WTC11 (cell line): ENCODE results near the gene GCSAM. TPM values are rescaled to one million over a fixed set of nuclear protein-coding genes. Genes with fewer than 3 reads are reported as not detected.

Experiments used
- ATAC-seq: fragments of 200-7000 bp; cut with Tn5 transposase; 2 replicates; pipeline ENCODE4 v1.10.0; 2021; ENCODE audit warnings: mild to moderate bottlenecking, moderate library complexity
- CTCF ChIA-PET: fragments of 300-600 bp; sonication (Branson Sonifier 250); formaldehyde crosslinking; loops from one replicate; lab custom pipeline; 2021; ENCODE audit warnings: antibody characterized with exemption; lab: Charles Lee
- POLR2A ChIA-PET: fragments of 350-600 bp; sonication (Branson Sonifier 250); formaldehyde crosslinking; loops from one replicate; lab custom pipeline; 2021; ENCODE audit warnings: antibody characterized with exemption; lab: Charles Lee
- DNase-seq: peaks from one replicate; pipeline ENCODE4 v3.0.0; 2021; ENCODE audit warnings: low spot score
- H3K27ac Mint-ChIP-seq: 2 replicates; pipeline ENCODE4 v1.8.0; 2021; ENCODE audit warnings: mixed read lengths
- H3K27me3 Mint-ChIP-seq: 2 replicates; pipeline ENCODE4 v1.8.0; 2021; ENCODE audit warnings: low read depth, mild to moderate bottlenecking, moderate library complexity, mixed read lengths
- H3K36me3 Mint-ChIP-seq: 2 replicates; pipeline ENCODE4 v1.8.0; 2021; ENCODE audit warnings: mixed read lengths
- H3K4me1 Mint-ChIP-seq: 2 replicates; pipeline ENCODE4 v1.8.0; 2022; ENCODE audit warnings: mixed read lengths
- H3K4me3 Mint-ChIP-seq: 2 replicates; pipeline ENCODE4 v1.8.0; 2021; ENCODE audit warnings: mild to moderate bottlenecking, moderate library complexity, mixed read lengths
- H3K9me3 Mint-ChIP-seq: 2 replicates; pipeline ENCODE4 v1.8.0; 2021; ENCODE audit warnings: mixed read lengths
- ARID4B ChIP-seq: sonication (generic); formaldehyde crosslinking; IDR thresholded peaks from 2 replicates; pipeline ENCODE4 v1.8.0; 2023; ENCODE audit warnings: missing genetic modification reagents, mild to moderate bottlenecking, borderline replicate concordance
- CREB1 ChIP-seq: sonication (generic); formaldehyde crosslinking; IDR thresholded peaks from 2 replicates; pipeline ENCODE4 v1.8.0; 2023; ENCODE audit warnings: mild to moderate bottlenecking, missing genetic modification reagents
- ELF4 ChIP-seq: sonication (generic); formaldehyde crosslinking; IDR thresholded peaks from 2 replicates; pipeline ENCODE4 v1.8.1; 2022; ENCODE audit warnings: low read depth, mild to moderate bottlenecking, moderate library complexity, missing genetic modification reagents
- ERG ChIP-seq: fragments of 250-450 bp; sonication (Bioruptor Pico); IDR thresholded peaks from 2 replicates; pipeline ENCODE4 v1.8.0; 2021; ENCODE audit warnings: mild to moderate bottlenecking
- ESRRA ChIP-seq: sonication (generic); formaldehyde crosslinking; IDR thresholded peaks from 2 replicates; pipeline ENCODE4 v1.8.1; 2022; ENCODE audit warnings: mild to moderate bottlenecking, missing genetic modification reagents, borderline replicate concordance
- HMGA2 ChIP-seq: fragments of 250-450 bp; sonication (Bioruptor Pico); IDR thresholded peaks from 2 replicates; pipeline ENCODE4 v1.4.0; 2021; ENCODE audit warnings: mild to moderate bottlenecking, moderate library complexity
- JAZF1 ChIP-seq: fragments of 250-450 bp; sonication (Bioruptor Pico); IDR thresholded peaks from 2 replicates; pipeline ENCODE4 v1.9.0; 2021; ENCODE audit warnings: moderate library complexity, mild to moderate bottlenecking, inconsistent platforms
- JUN ChIP-seq: sonication (generic); formaldehyde crosslinking; IDR thresholded peaks from 2 replicates; pipeline ENCODE4 v1.8.0; 2023; ENCODE audit warnings: mild to moderate bottlenecking, missing genetic modification reagents
- MAX ChIP-seq: sonication (generic); formaldehyde crosslinking; IDR thresholded peaks from 2 replicates; pipeline ENCODE4 v1.8.0; 2022; ENCODE audit warnings: mild to moderate bottlenecking, missing genetic modification reagents
- NR2C2 ChIP-seq: sonication (generic); formaldehyde crosslinking; IDR thresholded peaks from 2 replicates; pipeline ENCODE4 v1.8.0; 2022; ENCODE audit warnings: mild to moderate bottlenecking, missing genetic modification reagents
- OVOL2 ChIP-seq: fragments of 250-450 bp; sonication (Bioruptor Pico); IDR thresholded peaks from 2 replicates; pipeline ENCODE4 v1.9.0; 2021; ENCODE audit warnings: mild to moderate bottlenecking, borderline replicate concordance
- ZNF138 ChIP-seq: sonication (generic); formaldehyde crosslinking; conservative IDR thresholded peaks from 2 replicates; pipeline ENCODE4 v1.8.1; 2022; ENCODE audit warnings: mild to moderate bottlenecking, moderate library complexity, missing genetic modification reagents
- ZNF219 ChIP-seq: sonication (generic); formaldehyde crosslinking; IDR thresholded peaks from 2 replicates; pipeline ENCODE4 v1.8.0; 2023; ENCODE audit warnings: missing genetic modification reagents, mild to moderate bottlenecking, borderline replicate concordance
- ZNF425 ChIP-seq: fragments of 250-450 bp; sonication (Bioruptor Pico); conservative IDR thresholded peaks from 2 replicates; pipeline ENCODE4 v1.9.0; 2021; ENCODE audit warnings: mild to moderate bottlenecking
- ZNF532 ChIP-seq: fragments of 250-450 bp; sonication (Bioruptor Pico); IDR thresholded peaks from 2 replicates; pipeline ENCODE4 v1.9.0; 2021; ENCODE audit warnings: mild to moderate bottlenecking, borderline replicate concordance
- ZSCAN18 ChIP-seq: fragments of 250-450 bp; sonication (Bioruptor Pico); IDR thresholded peaks from 2 replicates; pipeline ENCODE4 v2.1.2; 2022; ENCODE audit warnings: mild to moderate bottlenecking, moderate library complexity
- total RNA-seq: library from RNA; stranded (reverse); gene quantifications from 3 replicates; pipeline ENCODE4 v1.2.3, GENCODE V29; 2021

Gene GCSAM
- total RNA-seq, 1 experiment from 2014 or later, result 0.17 TPM

- TF ChIP-seq MAX (CRISPR knock-in tag), result no peak
- no peak for TF ChIP-seq JAZF1
- no peak for TF ChIP-seq OVOL2 (CRISPR knock-in tag)
- no peak for TF ChIP-seq ARID4B (CRISPR knock-in tag)
- TF ChIP-seq ZSCAN18 (CRISPR knock-in tag), result no peak
- TF ChIP-seq ZNF219 (CRISPR knock-in tag), result no peak
- TF ChIP-seq ERG (CRISPR knock-in tag), result no peak
- no peak for TF ChIP-seq CREB1
- no peak for TF ChIP-seq NR2C2 (CRISPR knock-in tag)
- TF ChIP-seq ELF4 (CRISPR knock-in tag), result no peak
These were observed 5.3 kb upstream of the GCSAM start (continued) for GRCh38 chr3:112138219-112138969.

- H3K4me1 Mint-ChIP-seq, result peaks cover 46% of the 10 kb centered on the region
- ATAC-seq (no peak), DNase-seq (no peak)
- POLR2A ChIA-PET, result no interaction called here
- CTCF ChIA-PET, result interaction anchor here (1.0 to 4.6 kb wide), 20 partner anchors 8 to 676 kb away, joined by 3 to 44 read pairs (median 4); partner anchors contain the start of genes ABHD10, CD200 and SLC9C1
- H3K9me3 Mint-ChIP-seq, result peaks cover under 1% of the 10 kb centered on the region
- no peaks in the 10 kb centered on the region for H3K36me3 Mint-ChIP-seq
- H3K4me3 Mint-ChIP-seq, result no peak overlapping the region
- H3K27me3 Mint-ChIP-seq, result no peaks in the 10 kb centered on the region
- 0 out of 2 replicates have a peak overlapping the region, but pooled peaks have one; percentile 28 for H3K27ac Mint-ChIP-seq
- TF ChIP-seq ZNF532 (CRISPR knock-in tag), result no peak
- TF ChIP-seq ZNF425, result no peak
- TF ChIP-seq ARID4B (CRISPR knock-in tag), result no peak
- no peak for TF ChIP-seq ZNF138 (CRISPR knock-in tag)
- no peak for TF ChIP-seq JUN
- TF ChIP-seq HMGA2, result no peak
- no peak for TF ChIP-seq ESRRA (CRISPR knock-in tag)
These were observed 4.7 kb upstream of the GCSAM start for GRCh38 chr3:112137781-112138180.
